ENCODE measurements around the gene SYT9.
"Not testable (repeated sequence)": the region's sequence is repeated elsewhere in the genome, so short reads cannot be mapped to it uniquely, and the experiment has no call there.

Gene SYT9

GRCh38 chr11:7335442-7335841 lies 83.7 kb downstream of the SYT9 start:
- DNase-seq = not testable (repeated sequence)

DNA sequence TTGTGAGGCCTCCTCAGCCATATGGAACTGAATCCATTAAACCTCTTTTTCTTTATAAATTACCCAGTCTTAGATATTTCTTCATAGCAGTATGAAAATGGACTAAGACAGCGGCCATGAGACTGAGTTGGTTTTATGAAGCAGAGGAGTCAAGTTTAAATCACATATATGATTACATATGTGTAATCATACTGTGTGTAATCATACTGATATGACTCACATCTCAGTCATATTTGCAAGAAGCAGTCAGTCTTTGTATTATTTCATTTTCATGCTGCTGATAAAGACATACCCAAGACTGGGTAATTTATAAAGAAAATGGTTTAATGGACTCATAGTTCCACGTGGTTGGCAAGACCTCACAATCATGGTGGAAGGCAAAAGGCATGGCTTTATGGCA lies 89.8 kb downstream of the SYT9 start:
- no peak for DNase-seq

DNA sequence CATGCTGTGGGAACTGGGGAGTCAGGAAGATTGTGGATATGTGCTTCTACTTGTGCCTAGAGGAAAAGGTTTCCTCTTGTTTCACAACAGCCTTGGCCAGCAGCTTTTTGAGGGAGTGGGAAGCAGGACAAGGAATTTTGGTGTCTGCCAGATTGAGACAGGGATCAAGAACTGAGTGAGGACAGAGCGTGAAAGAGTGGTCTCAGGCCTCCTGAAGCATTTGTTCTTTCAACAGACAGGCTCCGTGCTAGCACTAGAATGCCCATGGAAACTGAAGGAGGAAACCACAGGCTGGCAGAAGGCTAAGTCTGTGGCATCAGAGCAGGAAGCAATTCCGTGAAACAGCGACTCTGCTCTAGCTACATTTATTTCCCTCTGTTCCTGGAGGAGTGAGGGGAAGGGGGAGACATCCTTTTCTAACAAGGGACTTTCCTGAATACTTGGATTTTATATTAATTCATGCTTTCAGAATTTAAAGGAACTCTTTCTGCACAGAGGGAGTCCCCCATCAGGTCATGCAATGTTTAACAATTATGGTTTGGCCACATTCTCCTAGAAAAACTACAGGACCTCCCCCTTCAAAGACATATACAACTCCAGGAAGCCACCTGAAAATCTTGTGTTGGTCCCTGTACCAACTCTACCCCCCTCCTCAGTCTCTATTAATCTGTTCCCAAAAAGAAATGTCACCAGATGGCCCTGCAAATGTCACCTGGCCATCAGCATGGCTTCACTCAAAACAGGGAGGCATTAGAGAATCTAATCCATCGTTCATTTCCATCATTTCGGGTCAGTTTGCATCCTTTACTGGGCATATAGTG lies 96.1 kb downstream of the SYT9 start:
- DNase-seq = peak in 1 of 58 donors; percentile 7

- DNase-seq = peak in 2 of 58 donors; percentile 3 to 15
Measured at GRCh38 chr11:7348432-7349304, 97.0 kb downstream of the SYT9 start.

- no peak for DNase-seq
Measured at GRCh38 chr11:7351228-7351627, 99.5 kb downstream of the SYT9 start.

GRCh38 chr11:7353100-7353499 lies 101.4 kb downstream of the SYT9 start:
- DNase-seq = no peak

DNA sequence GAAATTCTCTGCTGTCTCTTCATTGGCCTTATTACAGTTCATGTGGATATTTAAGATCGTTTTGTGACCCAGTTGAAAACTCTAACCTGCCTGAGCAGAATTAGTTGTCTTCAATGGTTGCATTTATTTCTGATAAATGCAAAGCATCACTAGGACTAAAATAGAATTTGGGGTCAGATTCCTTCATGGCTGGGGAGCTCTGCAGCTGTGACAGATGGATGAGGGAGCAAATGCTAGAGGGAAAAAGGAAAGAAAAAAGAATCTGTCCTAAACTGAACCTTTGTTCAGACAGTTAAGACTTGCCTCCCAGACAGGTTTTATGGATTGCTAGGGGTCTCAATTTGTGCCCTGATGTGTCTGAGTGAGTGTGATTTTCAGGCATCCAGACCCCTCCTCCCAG lies 113.0 kb downstream of the SYT9 start:
- no peak for DNase-seq

- DNase-seq = no peak
Measured at GRCh38 chr11:7367803-7368202, 116.1 kb downstream of the SYT9 start.

DNA sequence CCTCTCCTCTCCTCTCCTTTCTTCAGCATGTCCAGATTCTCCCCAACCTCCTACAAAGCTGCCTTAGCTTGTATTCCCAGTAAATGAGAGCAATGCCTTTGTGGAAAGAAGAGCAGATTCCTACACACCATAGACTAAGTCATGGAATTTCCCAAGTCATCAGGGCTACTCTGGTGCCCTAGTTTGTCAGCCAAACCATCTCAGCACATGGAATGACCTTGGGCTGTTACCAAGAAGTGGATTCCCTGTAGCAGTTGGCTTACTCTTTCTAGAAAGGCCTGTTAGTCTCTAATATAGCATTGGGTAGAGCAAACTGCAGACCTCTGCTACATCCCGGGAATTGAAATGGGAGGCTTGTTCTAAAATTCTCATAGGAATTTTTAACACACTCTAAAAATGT lies 124.7 kb downstream of the SYT9 start:
- DNase-seq = no peak

GRCh38 chr11:7381937-7382336 lies 130.2 kb downstream of the SYT9 start:
- DNase-seq = no peak

- no peak for DNase-seq
Measured at GRCh38 chr11:7383406-7383805, 131.7 kb downstream of the SYT9 start.

GRCh38 chr11:7384691-7385090 lies 133.0 kb downstream of the SYT9 start:
- DNase-seq = no peak

GRCh38 chr11:7385532-7385931 lies 133.8 kb downstream of the SYT9 start:
- no peak for DNase-seq

GRCh38 chr11:7413961-7414915 lies 162.5 kb downstream of the SYT9 start:
- no peak for DNase-seq

GRCh38 chr11:7414973-7415817 lies 163.5 kb downstream of the SYT9 start:
- no peak for DNase-seq

DNA sequence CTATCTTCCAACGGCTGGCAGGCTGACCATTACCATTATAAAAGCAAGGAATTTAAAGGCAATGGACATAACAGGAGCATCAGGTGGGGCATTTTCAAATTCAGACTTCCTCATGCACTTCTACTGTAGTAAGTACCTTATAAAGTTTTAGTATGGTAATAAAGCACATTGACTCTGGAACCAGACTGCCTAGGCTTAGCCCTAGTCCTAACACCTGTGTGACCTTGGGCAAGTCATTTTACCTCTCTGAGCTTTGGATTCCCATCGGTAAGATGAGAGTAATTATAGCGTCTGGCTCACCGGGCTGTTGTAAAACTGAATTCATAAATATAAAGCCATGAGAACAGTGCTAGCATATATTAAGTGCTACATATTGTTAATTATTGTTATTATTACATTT lies 164.4 kb downstream of the SYT9 start:
- DNase-seq = no peak

GRCh38 chr11:7417328-7417727 lies 165.6 kb downstream of the SYT9 start:
- DNase-seq = no peak

GRCh38 chr11:7418061-7418460 lies 166.4 kb downstream of the SYT9 start:
- no peak for DNase-seq

- no peak for DNase-seq
Measured at GRCh38 chr11:7418906-7419305, 167.2 kb downstream of the SYT9 start.

GRCh38 chr11:7421136-7421535 lies 169.4 kb downstream of the SYT9 start:
- DNase-seq = no peak

Data from anterior cingulate cortex (tissue), 58 donors.